ENCODE data around the gene NALCN.

NALCN gene

DNA sequence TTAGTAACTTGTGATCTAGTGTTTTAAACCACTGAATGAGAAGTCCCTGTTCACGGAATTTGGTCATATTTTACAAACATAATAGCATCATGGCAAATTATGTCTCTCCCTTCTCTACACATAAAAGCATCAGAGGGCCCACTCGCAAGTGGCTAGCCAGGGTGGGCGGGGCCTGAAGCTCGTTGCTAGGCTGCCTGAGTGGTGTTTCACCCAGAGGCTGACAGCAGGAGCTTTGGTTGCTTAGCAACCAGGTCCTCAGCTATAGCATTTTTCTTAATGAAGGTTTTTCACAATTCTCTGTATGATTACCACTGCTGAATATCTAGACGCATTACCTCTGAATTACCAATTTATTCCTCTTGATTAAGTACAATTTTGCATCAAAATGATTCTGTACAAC lies 126.5 kb downstream of the NALCN start:
- H3K4me1 ChIP-seq (ENCODE audit: control insufficient read depth, insufficient read depth, low read length, poor library complexity, severe bottlenecking): no peaks in the 10 kb centered on the region
- H3K27ac ChIP-seq (ENCODE audit: low read depth, low read length, severe bottlenecking): peak overlapping the region; percentile 30
- H3K4me3 ChIP-seq (ENCODE audit: extremely low read depth, insufficient read depth, low read length, poor library complexity, severe bottlenecking): no peak overlapping the region
- H3K9me3 ChIP-seq (ENCODE audit: control insufficient read depth, low read length): no peaks in the 10 kb centered on the region
- WGBS, 2 experiments (ENCODE audit: insufficient coverage in 2 of 2): 30 to 34% methylated on average over 4 of the region's 5 CpGs
- H3K36me3 ChIP-seq (ENCODE audit: control insufficient read depth, insufficient read depth, low read length): no peaks in the 10 kb centered on the region

DNA sequence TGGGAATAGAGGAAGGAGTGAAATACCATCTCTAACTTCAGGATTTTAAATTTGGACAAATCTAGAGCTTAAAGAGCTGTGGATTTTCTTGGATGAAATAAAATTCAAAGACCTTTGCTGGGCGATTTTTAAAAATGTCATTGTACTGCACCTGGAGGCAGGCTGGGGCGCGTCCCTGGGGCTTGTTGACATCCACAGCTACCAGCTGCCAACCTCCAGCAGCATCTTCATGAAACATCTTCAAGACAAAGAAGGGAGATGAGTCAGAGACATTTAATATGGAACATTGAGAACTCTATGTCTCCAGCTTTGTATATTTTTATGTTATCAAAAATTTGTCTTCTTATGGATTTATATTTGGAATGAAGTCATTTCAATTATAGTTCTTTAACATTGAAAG lies 132.5 kb downstream of the NALCN start:
- WGBS, 2 experiments (ENCODE audit: insufficient coverage in 2 of 2): 40 to 60% methylated on average over 1 of the region's 3 CpGs
- no peaks in the 10 kb centered on the region for H3K4me1 ChIP-seq (ENCODE audit: control insufficient read depth, insufficient read depth, low read length, poor library complexity, severe bottlenecking)
- H3K9me3 ChIP-seq (ENCODE audit: control insufficient read depth, low read length): no peaks in the 10 kb centered on the region
- no peak overlapping the region for H3K27ac ChIP-seq (ENCODE audit: low read depth, low read length, severe bottlenecking)
- H3K36me3 ChIP-seq (ENCODE audit: control insufficient read depth, insufficient read depth, low read length): no peaks in the 10 kb centered on the region
- H3K4me3 ChIP-seq (ENCODE audit: extremely low read depth, insufficient read depth, low read length, poor library complexity, severe bottlenecking): no peak overlapping the region

DNA sequence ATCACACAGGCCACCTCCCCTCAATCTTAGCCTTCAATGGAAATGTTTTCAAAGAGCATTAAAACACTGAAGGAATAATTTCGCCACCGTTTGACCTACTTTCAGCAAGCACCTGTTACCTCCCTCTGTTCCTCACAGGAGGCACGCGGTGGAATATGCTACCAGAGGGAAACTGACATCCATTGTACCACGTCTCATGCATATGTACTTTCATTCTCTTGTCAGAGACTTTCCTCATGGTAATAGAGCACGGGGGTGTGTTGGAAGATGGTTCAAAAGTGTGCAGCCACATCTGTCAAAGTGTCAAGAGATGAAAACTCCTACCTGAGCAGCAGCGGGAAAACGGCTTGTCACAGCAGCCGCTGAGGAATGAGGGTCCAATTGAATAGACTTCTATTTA lies 143.4 kb downstream of the NALCN start:
- 88 to 93% methylated on average over 6 to 8 of the region's 9 CpGs for WGBS, 2 experiments (ENCODE audit: insufficient coverage in 2 of 2)
- H3K36me3 ChIP-seq (ENCODE audit: control insufficient read depth, insufficient read depth, low read length): no peaks in the 10 kb centered on the region
- H3K4me3 ChIP-seq (ENCODE audit: extremely low read depth, insufficient read depth, low read length, poor library complexity, severe bottlenecking): no peak overlapping the region
- no peak overlapping the region for H3K27ac ChIP-seq (ENCODE audit: low read depth, low read length, severe bottlenecking)
- no peaks in the 10 kb centered on the region for H3K9me3 ChIP-seq (ENCODE audit: control insufficient read depth, low read length)
- no peaks in the 10 kb centered on the region for H3K4me1 ChIP-seq (ENCODE audit: control insufficient read depth, insufficient read depth, low read length, poor library complexity, severe bottlenecking)

DNA sequence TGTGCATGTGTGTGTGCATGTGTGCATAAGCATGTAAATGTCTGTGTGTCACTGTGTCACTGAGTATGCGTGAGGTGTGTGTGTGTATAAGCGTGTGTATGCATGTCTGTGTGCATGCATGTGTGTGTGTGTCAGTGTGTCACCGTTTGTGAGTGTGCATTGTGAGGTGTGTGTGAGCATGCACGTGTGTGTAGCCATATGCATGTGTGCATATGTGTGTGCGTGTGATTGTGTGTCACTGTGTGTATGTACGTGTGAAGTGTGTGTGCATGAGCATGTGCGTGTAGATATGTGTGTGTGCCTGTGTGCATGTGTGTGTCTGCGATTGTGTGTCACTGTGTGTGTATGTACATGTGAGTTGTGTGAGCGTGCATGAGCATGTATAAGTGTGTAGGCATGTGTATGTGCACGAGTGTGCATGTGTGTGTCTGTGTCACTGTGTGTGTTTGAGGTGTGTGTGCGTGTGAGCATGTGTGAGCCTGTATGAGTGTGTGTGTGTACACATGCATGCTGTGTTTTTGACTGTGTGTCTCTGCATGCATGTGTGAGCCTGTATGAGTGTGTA lies 144.5 kb downstream of the NALCN start:
- Histone ChIP-seq H3K27ac (ENCODE audit: low read depth, low read length, severe bottlenecking) (no peak overlapping the region), H3K36me3 (ENCODE audit: control insufficient read depth, insufficient read depth, low read length) (no peaks in the 10 kb centered on the region), H3K4me1 (ENCODE audit: control insufficient read depth, insufficient read depth, low read length, poor library complexity, severe bottlenecking) (no peaks in the 10 kb centered on the region), H3K9me3 (ENCODE audit: control insufficient read depth, low read length) (no peaks in the 10 kb centered on the region), H3K4me3 (ENCODE audit: extremely low read depth, insufficient read depth, low read length, poor library complexity, severe bottlenecking) (no peak overlapping the region)
- 83 to 89% methylated on average over 7 to 11 of the region's 11 CpGs for WGBS, 2 experiments (ENCODE audit: insufficient coverage in 2 of 2)

DNA sequence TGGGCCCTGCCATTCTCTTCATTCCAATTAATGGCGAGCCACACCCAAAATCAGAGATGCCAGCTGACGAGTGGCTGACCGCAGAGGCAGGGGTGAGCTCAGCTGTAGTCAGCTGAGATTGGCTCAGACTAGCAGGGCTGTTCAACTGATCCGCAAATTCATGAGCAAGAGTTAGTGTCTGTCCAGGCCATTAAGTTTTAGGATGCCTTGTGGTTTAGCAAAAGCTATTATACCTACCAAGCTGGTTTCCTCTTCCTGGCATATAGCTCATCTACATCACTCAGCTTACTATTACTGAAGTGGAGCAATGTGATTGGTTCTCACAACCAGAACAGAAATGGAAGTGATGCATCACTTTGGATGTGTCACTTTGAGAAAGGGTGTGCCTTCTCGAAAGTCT lies 148.7 kb downstream of the NALCN start:
- Histone ChIP-seq H3K4me3 (ENCODE audit: extremely low read depth, insufficient read depth, low read length, poor library complexity, severe bottlenecking) (no peak overlapping the region), H3K4me1 (ENCODE audit: control insufficient read depth, insufficient read depth, low read length, poor library complexity, severe bottlenecking) (no peaks in the 10 kb centered on the region), H3K27ac (ENCODE audit: low read depth, low read length, severe bottlenecking) (no peak overlapping the region), H3K36me3 (ENCODE audit: control insufficient read depth, insufficient read depth, low read length) (no peaks in the 10 kb centered on the region), H3K9me3 (ENCODE audit: control insufficient read depth, low read length) (no peaks in the 10 kb centered on the region)
- 87 to 96% methylated on average over 3 to 4 of the region's 5 CpGs for WGBS, 2 experiments (ENCODE audit: insufficient coverage in 2 of 2)

DNA sequence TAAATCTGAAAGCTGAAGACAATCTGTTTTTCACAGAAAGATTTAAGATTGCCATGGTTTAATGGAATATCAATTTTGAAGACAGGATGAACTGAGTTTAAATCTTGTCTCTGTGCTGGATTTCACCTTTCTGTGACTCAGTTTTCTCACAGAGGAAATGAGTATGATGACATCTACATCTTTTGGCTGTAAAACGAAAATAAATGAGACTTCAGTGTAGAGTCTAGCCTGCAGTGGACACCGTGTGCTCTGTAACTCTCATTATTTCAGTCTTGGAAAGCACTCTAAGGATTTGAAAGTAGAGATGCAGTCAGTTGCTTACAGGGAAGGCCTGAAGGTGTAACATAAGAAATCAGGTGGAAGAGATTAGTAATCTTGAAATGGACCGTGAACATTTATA lies 150.4 kb downstream of the NALCN start:
- H3K4me1 ChIP-seq (ENCODE audit: control insufficient read depth, insufficient read depth, low read length, poor library complexity, severe bottlenecking): no peaks in the 10 kb centered on the region
- 92 to 94% methylated on average over 2 of the region's 3 CpGs for WGBS, 2 experiments (ENCODE audit: insufficient coverage in 2 of 2)
- H3K36me3 ChIP-seq (ENCODE audit: control insufficient read depth, insufficient read depth, low read length): no peaks in the 10 kb centered on the region
- no peaks in the 10 kb centered on the region for H3K9me3 ChIP-seq (ENCODE audit: control insufficient read depth, low read length)
- H3K27ac ChIP-seq (ENCODE audit: low read depth, low read length, severe bottlenecking): no peak overlapping the region
- H3K4me3 ChIP-seq (ENCODE audit: extremely low read depth, insufficient read depth, low read length, poor library complexity, severe bottlenecking): no peak overlapping the region

DNA sequence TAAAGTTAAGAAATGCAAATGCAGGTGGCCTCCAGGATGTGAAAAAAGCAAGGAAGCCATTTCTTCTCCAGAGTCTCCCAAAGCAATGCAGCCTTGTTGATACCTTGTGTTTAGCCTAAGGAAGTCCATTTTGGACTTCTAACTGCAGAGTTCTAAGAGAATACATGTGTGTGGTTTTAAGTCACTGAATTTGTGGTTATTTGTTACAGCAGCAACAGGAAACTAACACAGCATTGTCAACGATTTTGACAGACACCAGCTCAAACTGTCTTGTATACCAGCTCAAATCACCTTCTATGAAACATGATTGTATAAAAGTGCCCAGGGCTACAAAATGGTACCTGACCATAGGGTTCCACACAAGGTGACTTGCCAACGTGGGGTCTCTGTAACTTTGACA lies 151.4 kb downstream of the NALCN start:
- Histone ChIP-seq H3K4me3 (ENCODE audit: extremely low read depth, insufficient read depth, low read length, poor library complexity, severe bottlenecking) (no peak overlapping the region), H3K36me3 (ENCODE audit: control insufficient read depth, insufficient read depth, low read length) (no peaks in the 10 kb centered on the region), H3K27ac (ENCODE audit: low read depth, low read length, severe bottlenecking) (no peak overlapping the region), H3K9me3 (ENCODE audit: control insufficient read depth, low read length) (no peaks in the 10 kb centered on the region), H3K4me1 (ENCODE audit: control insufficient read depth, insufficient read depth, low read length, poor library complexity, severe bottlenecking) (no peaks in the 10 kb centered on the region)
- 100% methylated on average over 1 of the region's 2 CpGs; no CpG with 5 or more reads in 1 of the 2 experiments for WGBS, 2 experiments (ENCODE audit: insufficient coverage in 2 of 2)

DNA sequence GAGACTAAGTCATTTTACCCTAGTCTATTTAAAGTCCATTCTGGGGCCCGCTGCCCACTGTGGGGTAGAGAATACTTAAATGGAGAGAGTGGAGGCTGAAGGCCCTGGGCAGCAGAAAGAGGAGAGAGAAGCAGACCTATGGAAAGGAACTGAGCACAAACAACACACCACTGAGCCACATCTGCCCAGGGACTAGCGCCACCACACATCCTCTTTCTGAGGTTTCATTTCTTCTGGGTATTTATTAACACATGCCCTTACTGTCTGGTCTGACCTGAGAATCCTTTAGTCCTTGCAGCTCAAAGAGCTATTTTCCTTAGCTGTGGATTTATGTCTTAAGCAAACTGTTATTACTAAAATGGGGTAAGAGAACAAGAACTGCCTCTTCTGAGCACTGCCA lies 154.0 kb downstream of the NALCN start:
- H3K27ac ChIP-seq (ENCODE audit: low read depth, low read length, severe bottlenecking): no peak overlapping the region
- no peaks in the 10 kb centered on the region for H3K9me3 ChIP-seq (ENCODE audit: control insufficient read depth, low read length)
- H3K4me1 ChIP-seq (ENCODE audit: control insufficient read depth, insufficient read depth, low read length, poor library complexity, severe bottlenecking): peaks cover 5% of the 10 kb centered on the region
- no peak overlapping the region for H3K4me3 ChIP-seq (ENCODE audit: extremely low read depth, insufficient read depth, low read length, poor library complexity, severe bottlenecking)
- 80 to 83% methylated on average over 1 of the region's 2 CpGs for WGBS, 2 experiments (ENCODE audit: insufficient coverage in 2 of 2)
- H3K36me3 ChIP-seq (ENCODE audit: control insufficient read depth, insufficient read depth, low read length): no peaks in the 10 kb centered on the region

DNA sequence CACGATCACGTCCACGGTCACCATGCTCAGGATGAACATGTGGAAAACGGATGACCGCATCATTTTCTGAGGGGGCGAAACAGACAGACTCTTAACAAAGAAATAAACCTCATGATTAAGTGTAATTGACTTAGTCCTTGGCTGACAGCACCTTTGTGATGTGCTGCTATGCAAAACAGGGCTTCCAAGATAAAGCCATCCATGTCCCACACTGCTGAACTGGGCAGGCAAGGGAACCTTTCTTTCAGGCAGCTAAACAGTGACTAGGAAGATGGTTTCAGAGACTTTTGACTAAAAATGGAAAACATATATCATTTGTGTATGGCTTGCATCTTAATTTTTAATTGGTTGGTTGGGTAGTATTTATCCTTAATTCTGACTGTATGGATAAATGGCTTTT lies 157.8 kb downstream of the NALCN start:
- Histone ChIP-seq H3K4me3 (ENCODE audit: extremely low read depth, insufficient read depth, low read length, poor library complexity, severe bottlenecking) (no peak overlapping the region), H3K27ac (ENCODE audit: low read depth, low read length, severe bottlenecking) (peak overlapping the region; percentile 76), H3K36me3 (ENCODE audit: control insufficient read depth, insufficient read depth, low read length) (no peaks in the 10 kb centered on the region), H3K9me3 (ENCODE audit: control insufficient read depth, low read length) (no peaks in the 10 kb centered on the region), H3K4me1 (ENCODE audit: control insufficient read depth, insufficient read depth, low read length, poor library complexity, severe bottlenecking) (peaks cover 5% of the 10 kb centered on the region)
- WGBS, 2 experiments (ENCODE audit: insufficient coverage in 2 of 2): 100% methylated on average over 4 of the region's 6 CpGs; no CpG with 5 or more reads in 1 of the 2 experiments

DNA sequence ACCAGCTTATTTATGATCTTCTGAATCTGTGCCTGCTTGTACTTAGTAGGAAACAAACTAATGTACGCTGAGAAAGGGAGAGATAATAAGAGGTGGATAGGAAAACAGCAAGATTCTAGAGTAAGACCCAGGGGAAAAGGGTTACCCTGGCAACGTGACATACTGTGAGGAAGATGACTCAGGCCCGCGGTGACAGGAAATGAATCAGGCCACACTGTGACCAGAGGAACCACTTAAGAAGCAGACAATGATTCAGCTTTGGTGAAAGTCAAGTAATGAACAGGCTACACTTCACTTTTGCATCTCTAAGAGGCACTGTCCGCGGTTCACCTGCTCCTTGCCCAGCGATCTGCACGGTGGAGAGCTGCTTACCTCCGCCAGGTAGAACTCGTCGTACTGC lies 158.2 kb downstream of the NALCN start:
- H3K27ac ChIP-seq (ENCODE audit: low read depth, low read length, severe bottlenecking): peak overlapping the region; percentile 76
- WGBS, 2 experiments (ENCODE audit: insufficient coverage in 2 of 2): 51 to 68% methylated on average over 10 to 11 of the region's 11 CpGs
- H3K4me1 ChIP-seq (ENCODE audit: control insufficient read depth, insufficient read depth, low read length, poor library complexity, severe bottlenecking): peaks cover 5% of the 10 kb centered on the region
- no peaks in the 10 kb centered on the region for H3K9me3 ChIP-seq (ENCODE audit: control insufficient read depth, low read length)
- no peaks in the 10 kb centered on the region for H3K36me3 ChIP-seq (ENCODE audit: control insufficient read depth, insufficient read depth, low read length)
- no peak overlapping the region for H3K4me3 ChIP-seq (ENCODE audit: extremely low read depth, insufficient read depth, low read length, poor library complexity, severe bottlenecking)

DNA sequence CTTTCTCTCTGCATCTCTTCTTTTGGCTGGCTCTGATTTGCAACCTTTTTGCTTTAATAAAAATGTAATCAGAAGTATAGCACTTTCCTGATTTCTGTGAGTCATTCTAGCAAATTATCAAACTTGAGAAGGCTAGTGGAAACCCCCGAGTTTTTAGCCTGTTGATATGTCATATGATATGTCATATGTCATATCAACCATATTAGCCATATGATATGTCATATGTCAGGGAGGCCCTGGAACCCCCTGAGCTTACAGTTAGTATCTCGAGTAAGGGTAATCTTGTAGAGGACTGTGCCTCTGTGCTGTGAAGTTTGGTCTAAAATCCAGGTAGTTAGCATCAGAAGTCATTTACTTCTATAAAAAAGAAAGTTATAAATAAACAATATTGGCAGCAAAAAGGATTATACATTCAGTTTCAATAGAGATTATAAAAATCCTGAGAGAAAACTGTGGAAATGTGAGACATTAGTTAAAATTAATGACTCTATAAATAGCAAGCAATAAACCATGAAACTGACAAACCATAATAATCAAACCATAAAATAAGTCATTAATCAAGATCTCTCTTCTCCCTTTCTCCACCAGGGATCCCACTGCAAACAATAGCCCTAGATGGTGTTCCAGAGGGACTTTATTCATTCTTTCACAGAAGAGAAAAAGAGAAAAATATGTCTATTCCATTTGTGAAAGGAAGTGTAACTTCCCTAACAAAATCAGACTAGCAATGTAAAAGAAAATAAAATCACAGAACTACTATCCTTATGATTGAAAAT lies 167.4 kb downstream of the NALCN start:
- Histone ChIP-seq H3K4me1 (ENCODE audit: control insufficient read depth, insufficient read depth, low read length, poor library complexity, severe bottlenecking) (no peaks in the 10 kb centered on the region), H3K9me3 (ENCODE audit: control insufficient read depth, low read length) (peaks cover 6% of the 10 kb centered on the region), H3K27ac (ENCODE audit: low read depth, low read length, severe bottlenecking) (no peak overlapping the region), H3K4me3 (ENCODE audit: extremely low read depth, insufficient read depth, low read length, poor library complexity, severe bottlenecking) (no peak overlapping the region), H3K36me3 (ENCODE audit: control insufficient read depth, insufficient read depth, low read length) (no peaks in the 10 kb centered on the region)
- WGBS, 2 experiments (ENCODE audit: insufficient coverage in 2 of 2): no CpG with 5 or more reads among the region's 2 CpGs
